Measurements from ENCODE around the gene PDCD1.

PDCD1 gene

DNA sequence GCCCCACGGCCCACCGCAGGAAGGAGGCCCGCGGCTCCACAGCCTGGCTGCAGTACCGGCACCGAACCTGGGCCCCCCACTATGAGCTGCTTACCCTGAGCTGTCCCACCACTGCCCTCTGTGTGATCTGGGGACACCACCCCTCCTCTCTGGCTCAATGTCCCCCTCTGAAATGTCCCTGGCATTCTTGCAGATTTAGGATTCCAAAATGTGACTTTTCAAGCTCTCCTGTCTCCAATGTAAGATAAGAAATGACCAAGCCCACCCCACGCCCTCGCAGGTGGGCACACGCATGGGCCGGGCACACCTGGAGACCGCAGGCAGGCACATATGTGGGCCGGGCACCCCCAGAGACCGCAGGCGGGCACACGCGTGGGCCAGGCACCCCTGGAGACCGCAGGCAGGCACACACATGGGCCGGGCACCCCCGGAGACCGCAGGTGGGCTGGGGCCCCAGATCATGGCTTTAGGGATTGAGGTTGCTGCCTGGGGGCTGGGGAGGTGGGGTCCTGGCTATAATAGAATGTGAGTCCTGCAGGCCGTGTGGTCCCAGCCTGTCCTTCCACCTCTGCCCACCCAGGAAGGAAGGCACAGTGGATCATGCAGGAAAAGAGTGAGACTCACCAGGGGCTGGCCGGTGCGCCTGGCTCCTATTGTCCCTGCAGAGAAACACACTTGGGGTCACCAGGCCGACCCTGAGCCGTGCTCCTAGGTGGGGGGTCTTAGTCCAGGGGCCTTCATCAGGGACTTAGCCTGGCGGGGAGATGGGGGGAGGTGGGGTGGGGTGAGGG, 7.2 kb downstream of the PDCD1 start:
- no peak for DNase-seq (ENCODE audit: low read depth in 1 of 2, low spot score in 1 of 2)
- H3K27ac ChIP-seq (replicated peaks) = no peak overlapping the region
- no peak for TF ChIP-seq REST (IDR thresholded peaks at IDR 0.05; ENCODE audit: insufficient replicate concordance, low read depth)
- no peak for TF ChIP-seq POLR2AphosphoS5 (IDR thresholded peaks at IDR 0.05; ENCODE audit: low read depth)
- no peak for TF ChIP-seq GABPA (IDR thresholded peaks at IDR 0.05; ENCODE audit: low read depth)
- no peak for TF ChIP-seq SPI1 (IDR thresholded peaks at IDR 0.05; ENCODE audit: borderline replicate concordance, low read depth)
- no peak for TF ChIP-seq CTCF (IDR thresholded peaks at IDR 0.05; ENCODE audit: insufficient read depth, low read length)
- H3K27me3 ChIP-seq (ENCODE audit: insufficient read depth, poor library complexity, severe bottlenecking) = no peaks in the 10 kb centered on the region
- no peak overlapping the region for H3K4me3 ChIP-seq (replicated peaks; ENCODE audit: insufficient read depth, low read length)

- no peak for TF ChIP-seq POLR2AphosphoS5 (IDR thresholded peaks at IDR 0.05; ENCODE audit: low read depth)
- no peak for TF ChIP-seq CTCF (IDR thresholded peaks at IDR 0.05; ENCODE audit: insufficient read depth, low read length)
- TF ChIP-seq REST (IDR thresholded peaks at IDR 0.05; ENCODE audit: insufficient replicate concordance, low read depth) = no peak
- H3K4me3 ChIP-seq (replicated peaks; ENCODE audit: insufficient read depth, low read length) = no peak overlapping the region
- no peak for DNase-seq (ENCODE audit: low read depth in 1 of 2, low spot score in 1 of 2)
- H3K27me3 ChIP-seq (ENCODE audit: insufficient read depth, poor library complexity, severe bottlenecking) = no peaks in the 10 kb centered on the region
- H3K27ac ChIP-seq (replicated peaks) = no peak overlapping the region
Observed at GRCh38 chr2:241850544-241851324, 8.0 kb downstream of the PDCD1 start.

- Histone ChIP-seq H3K4me3 (replicated peaks; ENCODE audit: insufficient read depth, low read length) (no peak overlapping the region), H3K27ac (replicated peaks) (no peak overlapping the region), H3K27me3 (ENCODE audit: insufficient read depth, poor library complexity, severe bottlenecking) (peaks cover 1% of the 10 kb centered on the region)
- TF ChIP-seq POLR2AphosphoS5 (IDR thresholded peaks at IDR 0.05; ENCODE audit: low read depth) (no peak), CTCF (IDR thresholded peaks at IDR 0.05; ENCODE audit: insufficient read depth, low read length) (no peak), SPI1 (IDR thresholded peaks at IDR 0.05; ENCODE audit: borderline replicate concordance, low read depth) (no peak), REST (IDR thresholded peaks at IDR 0.05; ENCODE audit: insufficient replicate concordance, low read depth) (no peak), GABPA (IDR thresholded peaks at IDR 0.05; ENCODE audit: low read depth) (no peak)
- DNase-seq (ENCODE audit: low read depth in 1 of 2, low spot score in 1 of 2) = no peak
Observed at GRCh38 chr2:241849616-241850543, 8.8 kb downstream of the PDCD1 start.

Data from HL-60 (cell line).